ENCODE results near the gene GDPD5.
A peak's percentile ranks its signal among the peaks of the same experiment; 100 is the strongest.
"Not testable (repeated sequence)": the region's sequence is repeated elsewhere in the genome, so short reads cannot be mapped to it uniquely, and the experiment has no call there.

GDPD5 gene

GRCh38 chr11:75429902-75430713 is 95.6 kb downstream of the GDPD5 start:
- DNase-seq (ENCODE audit: low read depth in 2 of 2): peak; percentile 52 to 55

- DNase-seq (ENCODE audit: low read depth in 2 of 2): no peak
These were observed 96.2 kb downstream of the GDPD5 start for GRCh38 chr11:75429641-75429901.

DNA sequence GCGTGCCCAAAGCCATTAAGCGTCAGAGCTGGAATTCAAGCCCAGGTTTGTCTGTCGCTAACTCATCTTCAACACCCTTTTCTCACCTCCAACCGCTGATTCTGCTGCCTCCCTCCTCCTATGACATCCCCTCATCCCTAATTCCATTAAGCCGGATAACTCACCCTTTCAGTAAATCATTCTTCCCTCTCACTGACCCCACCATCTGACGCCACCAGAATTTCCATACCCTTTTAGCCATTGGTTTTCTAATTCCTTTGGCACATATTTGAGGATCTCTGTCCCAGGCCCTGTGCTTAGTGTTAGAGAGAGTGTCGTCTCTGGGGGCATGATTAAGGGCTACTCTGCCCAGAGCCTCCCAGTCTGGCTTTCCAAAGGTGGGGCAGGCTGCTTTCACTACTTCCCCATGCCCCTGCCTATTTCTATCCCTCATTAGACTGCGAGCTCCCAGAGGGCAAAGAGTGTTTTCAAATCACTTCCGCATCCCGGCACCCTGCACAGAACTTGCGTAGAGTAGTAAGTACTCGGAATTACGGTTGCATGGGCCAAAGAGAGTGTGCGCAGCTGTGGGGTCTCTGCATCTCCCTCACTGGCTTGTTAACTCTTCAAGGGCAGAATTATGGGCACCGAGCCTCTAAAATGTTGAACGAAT is 96.6 kb downstream of the GDPD5 start:
- no peak for DNase-seq (ENCODE audit: low read depth in 2 of 2)

DNA sequence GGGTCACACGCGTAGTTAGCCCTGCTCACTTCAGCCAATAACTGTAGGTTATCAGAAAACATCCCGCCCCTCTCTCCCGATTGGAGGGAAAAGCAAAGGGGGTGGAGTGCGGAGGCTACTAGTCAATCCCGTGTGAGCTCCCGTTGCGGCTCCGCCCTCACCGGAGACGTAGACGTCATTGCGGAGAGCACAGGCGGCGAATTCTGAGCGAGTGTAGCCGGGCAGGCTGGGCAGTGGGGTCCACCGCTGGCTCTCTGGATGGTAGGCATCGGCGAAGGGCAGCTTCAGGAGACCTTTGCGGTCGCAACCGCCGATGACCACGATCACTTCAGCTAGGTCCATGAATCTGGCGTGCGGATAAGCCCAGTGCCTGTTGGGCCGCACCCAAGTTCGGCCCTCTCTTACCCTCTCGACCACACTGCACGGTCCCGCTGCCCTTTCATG is 97.4 kb downstream of the GDPD5 start:
- peak; percentile 47 to 63 for DNase-seq (ENCODE audit: low read depth in 2 of 2)

DNA sequence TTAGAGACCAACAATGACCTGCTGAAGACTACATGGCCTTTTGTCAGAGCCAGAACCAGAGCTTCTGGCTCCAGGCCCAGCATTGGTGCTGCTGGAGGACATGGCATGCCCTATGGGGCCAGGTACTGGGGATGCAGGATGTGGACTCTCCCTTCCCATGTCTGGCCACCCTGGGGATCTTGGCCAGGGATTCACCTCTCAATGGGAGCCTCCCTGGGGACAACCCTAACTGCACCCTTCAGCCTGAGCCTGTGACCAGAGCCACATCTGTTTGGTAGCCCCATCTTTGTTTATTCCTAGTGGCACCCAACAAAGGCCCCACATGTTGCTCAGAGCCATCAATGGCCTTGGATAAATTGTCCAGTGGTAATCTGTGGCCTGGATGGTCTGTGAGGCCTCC is 98.6 kb downstream of the GDPD5 start:
- no peak for DNase-seq (ENCODE audit: low read depth in 2 of 2)

DNA sequence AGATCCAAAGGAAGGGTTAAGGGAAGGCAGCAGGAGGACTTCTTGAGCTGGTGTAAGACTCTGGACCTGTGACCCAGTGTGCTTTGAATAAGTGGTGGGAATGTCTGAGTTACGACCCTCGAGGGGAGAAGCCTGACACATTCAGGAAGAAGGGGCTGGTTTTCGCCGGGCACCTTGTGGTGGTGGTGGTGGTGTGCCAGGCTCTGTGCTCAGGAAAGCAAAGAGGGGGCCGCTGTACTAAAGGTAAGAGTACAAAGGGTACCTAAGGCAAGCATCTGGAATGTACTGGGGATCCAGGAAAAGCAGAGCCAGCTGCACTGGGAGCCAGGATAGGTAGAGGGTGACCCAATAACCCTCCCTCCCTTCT is 99.0 kb downstream of the GDPD5 start:
- no peak for DNase-seq (ENCODE audit: low read depth in 2 of 2)

- no peak for DNase-seq (ENCODE audit: low read depth in 2 of 2)
These were observed 100.3 kb downstream of the GDPD5 start for GRCh38 chr11:75425422-75425821.

GRCh38 chr11:75424396-75424795 is 101.3 kb downstream of the GDPD5 start:
- no peak for DNase-seq (ENCODE audit: low read depth in 2 of 2)

GRCh38 chr11:75423721-75424120 is 102.0 kb downstream of the GDPD5 start:
- DNase-seq (ENCODE audit: low read depth in 2 of 2): no peak

GRCh38 chr11:75422248-75423231 is 103.2 kb downstream of the GDPD5 start:
- no peak for DNase-seq (ENCODE audit: low read depth in 2 of 2)

GRCh38 chr11:75421902-75422247 is 103.9 kb downstream of the GDPD5 start:
- DNase-seq (ENCODE audit: low read depth in 2 of 2): no peak

DNA sequence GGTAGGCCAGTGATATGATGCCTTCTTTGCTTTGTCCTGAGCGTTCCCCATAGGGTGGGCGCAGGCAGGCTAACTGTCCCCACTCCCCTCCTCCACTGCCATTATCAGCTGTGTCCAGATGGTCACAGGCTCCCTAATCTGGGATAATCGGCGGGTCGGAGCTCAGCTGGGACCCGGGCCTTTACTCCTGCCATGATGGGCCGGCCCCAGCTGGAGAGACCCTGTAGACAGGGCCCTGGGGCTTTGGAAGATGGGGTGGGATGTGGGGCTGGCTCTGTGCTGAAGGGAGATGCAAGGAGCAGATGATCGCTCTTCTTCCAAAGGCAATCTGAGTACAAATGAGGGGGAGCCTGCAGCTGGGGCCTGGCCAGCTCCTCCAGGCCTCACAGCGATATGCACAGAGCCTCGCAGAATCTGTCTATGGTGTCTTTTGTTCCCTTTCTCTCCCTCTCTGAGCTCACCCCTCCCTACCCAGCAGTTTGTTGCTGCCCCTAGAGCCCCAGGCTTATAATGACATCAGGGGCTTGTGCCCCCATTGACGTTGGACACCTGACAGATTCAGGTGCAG is 104.6 kb downstream of the GDPD5 start:
- DNase-seq (ENCODE audit: low read depth in 2 of 2): no peak

- no peak for DNase-seq (ENCODE audit: low read depth in 2 of 2)
These were observed 105.3 kb downstream of the GDPD5 start for GRCh38 chr11:75420224-75421034.

- no peak for DNase-seq (ENCODE audit: low read depth in 2 of 2)
These were observed 111.9 kb downstream of the GDPD5 start for GRCh38 chr11:75413864-75414263.

DNA sequence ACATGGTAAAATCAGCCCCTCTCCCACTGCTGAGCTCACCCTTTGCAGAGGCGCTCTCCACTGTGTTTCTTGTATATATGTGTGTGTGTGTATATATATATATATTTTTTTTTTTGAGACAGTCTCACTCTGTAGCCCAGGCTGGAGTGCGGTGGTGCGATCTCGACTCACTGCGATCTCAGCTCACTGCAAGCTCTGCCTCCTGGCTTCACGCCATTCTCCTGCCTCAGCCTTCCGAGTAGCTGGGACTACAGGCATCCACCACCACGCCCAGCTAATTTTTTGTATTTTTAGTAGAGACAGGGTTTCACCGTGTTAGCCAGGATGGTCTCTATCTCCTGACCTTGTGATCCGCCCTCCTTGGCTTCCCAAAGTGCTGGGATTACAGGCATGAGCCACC is 112.6 kb downstream of the GDPD5 start:
- not testable (repeated sequence) for DNase-seq (ENCODE audit: low read depth in 2 of 2)

- not testable (repeated sequence) for DNase-seq (ENCODE audit: low read depth in 2 of 2)
These were observed 115.8 kb downstream of the GDPD5 start for GRCh38 chr11:75409971-75410370.

DNA sequence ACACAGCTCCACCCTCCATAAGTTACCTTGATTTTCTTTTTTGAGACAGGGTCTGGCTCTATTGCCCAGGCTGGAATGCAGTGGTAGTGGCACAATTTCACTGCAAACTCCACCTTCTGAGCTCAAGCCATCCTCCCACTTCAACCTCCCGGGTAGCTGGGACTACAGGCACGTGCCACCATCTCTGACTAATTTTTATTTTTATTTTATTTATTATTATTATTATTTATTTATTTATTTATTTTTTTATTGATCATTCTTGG is 116.9 kb downstream of the GDPD5 start:
- DNase-seq (ENCODE audit: low read depth in 2 of 2): no peak

DNA sequence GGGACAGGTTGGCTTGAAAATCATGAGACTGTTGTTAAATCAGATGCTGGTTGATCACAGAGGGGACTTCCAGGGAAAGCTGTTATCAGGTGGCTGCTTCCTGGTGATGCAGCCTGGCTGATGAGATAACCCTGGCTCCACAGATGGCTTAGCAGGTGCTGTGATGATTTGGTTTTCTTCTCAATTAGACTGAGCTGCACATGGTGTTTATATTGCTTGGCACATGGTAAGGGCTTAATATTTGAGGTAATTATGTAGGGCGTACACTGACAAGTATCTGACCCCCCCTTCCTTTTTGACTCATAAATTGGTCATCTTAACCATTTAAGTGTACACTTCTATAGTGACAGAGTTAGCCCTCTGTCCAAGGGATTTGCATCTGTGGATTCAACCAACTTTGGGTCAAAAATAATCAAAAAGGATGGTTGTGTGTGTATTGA is 119.4 kb downstream of the GDPD5 start:
- no peak for DNase-seq (ENCODE audit: low read depth in 2 of 2)

- no peak for DNase-seq (ENCODE audit: low read depth in 2 of 2)
These were observed 121.6 kb downstream of the GDPD5 start for GRCh38 chr11:75403983-75404658.

DNA sequence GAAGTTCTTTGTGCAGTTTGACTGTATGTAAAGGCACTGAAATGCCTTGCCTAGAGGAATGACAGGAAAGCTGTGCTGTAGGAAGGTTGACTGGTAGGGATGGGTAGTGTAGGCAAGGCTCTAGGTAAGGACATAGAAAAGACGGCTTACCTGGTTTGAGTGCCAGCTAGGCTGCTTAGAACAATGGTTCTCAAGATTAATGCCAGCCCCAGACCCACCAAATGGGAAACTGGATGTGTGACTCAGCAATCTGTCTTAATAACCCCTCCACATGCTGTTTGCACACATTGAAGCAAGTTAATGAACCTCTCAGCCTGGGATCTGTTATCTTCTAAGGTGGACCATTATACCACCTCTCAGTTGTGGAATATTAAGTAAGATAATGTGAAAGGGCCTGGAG is 122.7 kb downstream of the GDPD5 start:
- DNase-seq (ENCODE audit: low read depth in 2 of 2): no peak

Data from stimulated activated CD4-positive, alpha-beta T cell treated with anti-CD3 and anti-CD28 coated beads, Interleukin-4, amount 100 ng/mL, for 48 hours (primary cell).